Mesodermal cell (in vitro differentiated cells): ENCODE measurements around the gene TNFSF4.
"Not testable (repeated sequence)": the region's sequence is repeated elsewhere in the genome, so short reads cannot be mapped to it uniquely, and the experiment has no call there.

Experiments
- H3K27ac ChIP-seq: 2 replicates; pipeline ENCODE4 v1.7.0; 2013; ENCODE audit warnings: mild to moderate bottlenecking, low read depth, low read length, moderate library complexity; ENCODE audit not compliant: severe bottlenecking
- H3K36me3 ChIP-seq: 2 replicates; pipeline ENCODE4 v1.7.1; 2013; ENCODE audit warnings: mild to moderate bottlenecking, low read length, moderate library complexity; ENCODE audit not compliant: control insufficient read depth, insufficient read depth
- H3K4me1 ChIP-seq: one replicate; pipeline ENCODE4 v1.7.1; 2013; ENCODE audit warnings: mild to moderate bottlenecking, low read length; ENCODE audit not compliant: insufficient read depth, control insufficient read depth, poor library complexity, severe bottlenecking
- H3K4me3 ChIP-seq: 2 replicates; pipeline ENCODE4 v1.7.0; 2013; ENCODE audit warnings: low read length, control low read depth, mild to moderate bottlenecking; ENCODE audit not compliant: insufficient read depth, poor library complexity, severe bottlenecking; ENCODE audit errors: extremely low read depth
- H3K9me3 ChIP-seq: 2 replicates; pipeline ENCODE4 v1.7.1; 2013; ENCODE audit warnings: mild to moderate bottlenecking, low read length, moderate library complexity; ENCODE audit not compliant: control insufficient read depth
- WGBS, 2 experiments: methylation state at CpG; one replicate each; pipeline ENCODE4 v1.1.5; 2013; ENCODE audit warnings: missing lambda C conversion rate in 2 of 2; ENCODE audit not compliant: insufficient coverage in 2 of 2; 5-methylcytosine and 5-hydroxymethylcytosine counted together

The TNFSF4 gene

GRCh38 chr1:173162601-173163000 lies 44.5 kb downstream of the TNFSF4 start:
- Histone ChIP-seq H3K4me1 (no peaks in the 10 kb centered on the region), H3K4me3 (no peak overlapping the region), H3K27ac (no peak overlapping the region), H3K9me3 (no peaks in the 10 kb centered on the region), H3K36me3 (no peaks in the 10 kb centered on the region)
- no CpG with 5 or more reads among the region's 1 CpG for WGBS, 2 experiments

GRCh38 chr1:173161510-173162221 lies 45.5 kb downstream of the TNFSF4 start:
- no CpG with 5 or more reads among the region's 3 CpGs for WGBS, 2 experiments
- Histone ChIP-seq H3K27ac (no peak overlapping the region), H3K4me3 (no peak overlapping the region), H3K4me1 (no peaks in the 10 kb centered on the region), H3K9me3 (no peaks in the 10 kb centered on the region), H3K36me3 (no peaks in the 10 kb centered on the region)

- WGBS, 2 experiments = 92% methylated on average over 9 of the region's 9 CpGs
- H3K36me3 ChIP-seq, H3K4me1 ChIP-seq, H3K27ac ChIP-seq, H3K4me3 ChIP-seq: not testable (repeated sequence)
- peaks cover 10% of the 10 kb centered on the region for H3K9me3 ChIP-seq
Observed at GRCh38 chr1:173153964-173154363, 53.2 kb downstream of the TNFSF4 start.

DNA sequence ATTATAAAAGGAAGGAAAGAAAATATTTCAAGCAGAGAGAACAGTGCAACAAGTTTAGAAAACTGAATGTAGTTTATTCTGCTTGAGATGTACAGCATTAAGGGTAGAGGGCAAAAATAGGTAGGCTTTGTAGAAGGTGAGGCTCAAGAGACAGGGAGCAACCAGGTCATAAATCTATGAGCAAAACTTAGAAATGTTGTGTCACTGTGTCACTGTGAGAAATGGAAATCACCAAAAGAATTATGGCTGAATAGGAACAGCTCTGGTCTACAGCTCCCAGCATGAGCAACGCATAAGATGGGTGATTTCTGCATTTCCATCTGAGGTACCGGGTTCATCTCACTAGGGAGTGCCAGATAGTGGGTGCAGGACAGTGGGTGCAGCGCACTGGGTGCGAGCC lies 53.6 kb downstream of the TNFSF4 start:
- H3K9me3 ChIP-seq = peaks cover 10% of the 10 kb centered on the region
- WGBS, 2 experiments = 91 to 98% methylated on average over 4 of the region's 4 CpGs
- H3K27ac ChIP-seq = no peak overlapping the region

GRCh38 chr1:173152598-173152997 lies 54.5 kb downstream of the TNFSF4 start:
- no peak overlapping the region for H3K4me3 ChIP-seq
- no peaks in the 10 kb centered on the region for H3K4me1 ChIP-seq
- no peak overlapping the region for H3K27ac ChIP-seq
- peaks cover 10% of the 10 kb centered on the region for H3K9me3 ChIP-seq
- WGBS, 2 experiments = 100% methylated on average over 1 of the region's 2 CpGs; no CpG with 5 or more reads in 1 of the 2 experiments
- H3K36me3 ChIP-seq = no peaks in the 10 kb centered on the region

More for the DNA sequence above, 53.6 kb downstream of the TNFSF4 start:
- Histone ChIP-seq H3K4me1 (no peaks in the 10 kb centered on the region), H3K36me3 (no peaks in the 10 kb centered on the region), H3K4me3 (no peak overlapping the region)

DNA sequence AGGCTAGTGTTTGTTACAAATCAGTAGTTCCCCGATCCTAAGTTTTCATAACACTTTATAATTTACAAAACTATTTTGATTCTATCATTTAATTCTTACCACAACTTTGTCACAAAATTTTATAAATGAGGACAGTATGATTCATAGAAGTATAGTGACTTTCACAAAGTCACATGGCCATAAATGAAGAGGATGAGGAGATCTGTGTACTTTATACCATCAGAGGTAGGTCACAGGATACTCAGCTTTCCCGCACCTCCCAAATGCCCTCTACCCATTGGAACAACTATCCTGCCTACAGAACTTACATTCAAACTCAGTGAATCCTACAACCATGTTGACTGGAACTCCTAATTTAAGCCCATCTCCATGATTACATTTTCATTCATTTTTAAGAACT lies 56.3 kb downstream of the TNFSF4 start:
- Histone ChIP-seq H3K36me3 (no peaks in the 10 kb centered on the region), H3K4me1 (no peaks in the 10 kb centered on the region), H3K9me3 (peaks cover 10% of the 10 kb centered on the region), H3K4me3 (no peak overlapping the region), H3K27ac (no peak overlapping the region)
- 90% methylated on average over 1 of the region's 2 CpGs for WGBS, 2 experiments

DNA sequence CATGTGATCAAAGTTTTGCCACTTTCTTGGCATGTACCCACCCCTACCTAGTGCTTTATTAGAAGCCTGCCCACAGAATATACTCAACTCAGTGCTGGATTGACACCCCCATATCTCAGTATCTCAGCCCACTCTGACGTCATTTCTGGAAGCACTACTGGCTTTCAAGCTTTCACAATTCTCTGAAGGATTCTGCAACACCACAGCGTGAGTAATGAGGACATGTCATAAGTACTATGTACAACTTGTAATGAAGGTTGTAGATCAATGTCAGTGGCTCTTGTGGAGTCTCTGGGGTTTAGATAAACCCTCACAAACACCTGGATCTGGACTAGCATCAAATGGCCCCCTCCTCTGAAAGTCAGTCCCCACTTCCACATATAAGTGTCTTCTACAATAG lies 57.2 kb downstream of the TNFSF4 start:
- 100% methylated on average over 1 of the region's 2 CpGs; no CpG with 5 or more reads in 1 of the 2 experiments for WGBS, 2 experiments

DNA sequence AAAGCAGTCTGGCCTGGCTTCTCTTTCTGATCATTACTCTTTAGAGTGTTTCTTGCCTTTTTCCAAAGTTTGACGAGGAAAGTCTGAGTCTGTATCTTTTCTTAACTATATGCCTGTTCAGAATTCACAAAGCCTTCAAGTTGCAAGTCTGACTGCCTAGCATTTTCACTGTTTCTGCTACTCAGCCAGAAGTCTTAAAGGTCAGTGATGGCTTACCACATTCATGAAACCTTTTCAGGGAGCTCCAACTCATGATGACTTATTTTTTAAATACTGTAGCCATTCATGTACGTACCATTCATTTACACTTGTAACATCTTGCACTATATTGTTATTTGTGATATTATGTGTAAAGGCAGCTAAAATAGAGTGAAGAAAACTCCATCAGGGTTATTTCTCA lies 58.2 kb downstream of the TNFSF4 start:
- Histone ChIP-seq H3K4me3 (no peak overlapping the region), H3K4me1 (no peaks in the 10 kb centered on the region), H3K27ac (no peak overlapping the region), H3K36me3 (no peaks in the 10 kb centered on the region), H3K9me3 (peaks cover 10% of the 10 kb centered on the region)
- WGBS, 2 experiments = 80 to 90% methylated on average over 1 of the region's 2 CpGs

More for the DNA sequence above, 57.2 kb downstream of the TNFSF4 start:
- Histone ChIP-seq H3K27ac (no peak overlapping the region), H3K9me3 (peaks cover 10% of the 10 kb centered on the region), H3K36me3 (no peaks in the 10 kb centered on the region), H3K4me3 (no peak overlapping the region), H3K4me1 (no peaks in the 10 kb centered on the region)

- 76 to 85% methylated on average over 2 of the region's 2 CpGs for WGBS, 2 experiments
- peaks cover 6% of the 10 kb centered on the region for H3K9me3 ChIP-seq
- no peaks in the 10 kb centered on the region for H3K36me3 ChIP-seq
- H3K4me3 ChIP-seq = no peak overlapping the region
- H3K4me1 ChIP-seq = no peaks in the 10 kb centered on the region
- no peak overlapping the region for H3K27ac ChIP-seq
Observed at GRCh38 chr1:173148545-173148944, 58.6 kb downstream of the TNFSF4 start.

GRCh38 chr1:173140733-173141132 lies 66.4 kb downstream of the TNFSF4 start:
- Histone ChIP-seq H3K4me1 (no peaks in the 10 kb centered on the region), H3K36me3 (no peaks in the 10 kb centered on the region), H3K4me3 (no peak overlapping the region), H3K27ac (no peak overlapping the region), H3K9me3 (no peaks in the 10 kb centered on the region)
- 73 to 100% methylated on average over 1 to 2 of the region's 2 CpGs for WGBS, 2 experiments

- Histone ChIP-seq H3K36me3 (no peaks in the 10 kb centered on the region), H3K27ac (no peak overlapping the region), H3K4me1 (no peaks in the 10 kb centered on the region), H3K9me3 (no peaks in the 10 kb centered on the region), H3K4me3 (no peak overlapping the region)
- WGBS, 2 experiments = 86 to 94% methylated on average over 2 to 3 of the region's 3 CpGs
Observed at GRCh38 chr1:173139706-173140105, 67.4 kb downstream of the TNFSF4 start.
